ENCODE data around the gene TIMELESS. TPM values are rescaled to one million over a fixed set of nuclear protein-coding genes. Genes with fewer than 3 reads are reported as not detected.

TIMELESS gene
- total RNA-seq, 1 donor from 2014 or later: 65.5 TPM

- no peak for DNase-seq (ENCODE audit: low spot score, unreplicated experiment)
- no peak overlapping the region for H3K4me3 Mint-ChIP-seq (ENCODE audit: low read depth)
- no peaks in the 10 kb centered on the region for H3K9me3 Mint-ChIP-seq (ENCODE audit: low read depth)
- H3K27ac Mint-ChIP-seq: no peak overlapping the region
- peaks cover 21% of the 10 kb centered on the region for H3K36me3 Mint-ChIP-seq (ENCODE audit: insufficient read depth)
- TF ChIP-seq CTCF (IDR thresholded peaks at IDR 0.05; ENCODE audit: unreplicated experiment): no peak
- no peaks in the 10 kb centered on the region for H3K27me3 Mint-ChIP-seq
- H3K4me1 Mint-ChIP-seq (ENCODE audit: low read depth): no peaks in the 10 kb centered on the region
Measured at GRCh38 chr12:56425193-56425592, 24.0 kb downstream of the TIMELESS start.

- Mint-ChIP-seq H3K9me3 (ENCODE audit: low read depth) (no peaks in the 10 kb centered on the region), H3K27ac (no peak overlapping the region), H3K36me3 (ENCODE audit: insufficient read depth) (peaks cover 23% of the 10 kb centered on the region), H3K4me1 (ENCODE audit: low read depth) (no peaks in the 10 kb centered on the region), H3K4me3 (ENCODE audit: low read depth) (no peak overlapping the region), H3K27me3 (no peaks in the 10 kb centered on the region)
- DNase-seq (ENCODE audit: low spot score, unreplicated experiment): no peak
- no peak for TF ChIP-seq CTCF (IDR thresholded peaks at IDR 0.05; ENCODE audit: unreplicated experiment)
Measured at GRCh38 chr12:56420411-56420810, 28.8 kb downstream of the TIMELESS start.

- H3K4me1 Mint-ChIP-seq (ENCODE audit: low read depth): no peaks in the 10 kb centered on the region
- peaks cover 18% of the 10 kb centered on the region for H3K36me3 Mint-ChIP-seq (ENCODE audit: insufficient read depth)
- H3K27me3 Mint-ChIP-seq: no peaks in the 10 kb centered on the region
- H3K9me3 Mint-ChIP-seq (ENCODE audit: low read depth): no peaks in the 10 kb centered on the region
- TF ChIP-seq CTCF (IDR thresholded peaks at IDR 0.05; ENCODE audit: unreplicated experiment): no peak
- no peak overlapping the region for H3K27ac Mint-ChIP-seq
- no peak for DNase-seq (ENCODE audit: low spot score, unreplicated experiment)
- no peak overlapping the region for H3K4me3 Mint-ChIP-seq (ENCODE audit: low read depth)
Measured at GRCh38 chr12:56417739-56418138, 31.5 kb downstream of the TIMELESS start.

GRCh38 chr12:56414401-56414800, 34.8 kb downstream of the TIMELESS start:
- TF ChIP-seq CTCF (IDR thresholded peaks at IDR 0.05; ENCODE audit: unreplicated experiment): no peak
- no peaks in the 10 kb centered on the region for H3K9me3 Mint-ChIP-seq (ENCODE audit: low read depth)

GRCh38 chr12:56413392-56413791, 35.8 kb downstream of the TIMELESS start:
- Mint-ChIP-seq H3K4me3 (ENCODE audit: low read depth) (no peak overlapping the region), H3K9me3 (ENCODE audit: low read depth) (no peaks in the 10 kb centered on the region), H3K36me3 (ENCODE audit: insufficient read depth) (peaks cover 3% of the 10 kb centered on the region), H3K4me1 (ENCODE audit: low read depth) (no peaks in the 10 kb centered on the region), H3K27ac (no peak overlapping the region), H3K27me3 (no peaks in the 10 kb centered on the region)
- no peak for DNase-seq (ENCODE audit: low spot score, unreplicated experiment)
- no peak for TF ChIP-seq CTCF (IDR thresholded peaks at IDR 0.05; ENCODE audit: unreplicated experiment)

More at GRCh38 chr12:56414401-56414800, 34.8 kb downstream of the TIMELESS start:
- DNase-seq (ENCODE audit: low spot score, unreplicated experiment): no peak
- H3K4me1 Mint-ChIP-seq (ENCODE audit: low read depth): no peaks in the 10 kb centered on the region
- no peak overlapping the region for H3K27ac Mint-ChIP-seq
- H3K36me3 Mint-ChIP-seq (ENCODE audit: insufficient read depth): peaks cover 5% of the 10 kb centered on the region
- H3K27me3 Mint-ChIP-seq: no peaks in the 10 kb centered on the region
- no peak overlapping the region for H3K4me3 Mint-ChIP-seq (ENCODE audit: low read depth)

Measured in progenitor cell of endocrine pancreas (in vitro differentiated cells).